Measurements from ENCODE around the gene ST6GALNAC5. TPM values are rescaled to one million over a fixed set of nuclear protein-coding genes. Genes with fewer than 3 reads are reported as not detected.

ST6GALNAC5 gene
- total RNA-seq = 3.0 and 10.3 TPM in 2 replicates

GRCh38 chr1:76867342-76868130, at the start of gene ST6GALNAC5:
Gene ST6GALNAC5, plus strand, starts transcription at chr1:76867480.

